Stomach smooth muscle (tissue), 2 donors: Measurements from ENCODE around the gene HTR1B.

Source experiments
- H3K27ac ChIP-seq: one replicate; pipeline ENCODE4 v1.7.0; 2013; ENCODE audit warnings: mild to moderate bottlenecking, low read length, inconsistent platforms
- H3K27me3 ChIP-seq, 2 donors: one replicate each; pipeline ENCODE4 v1.7.0; 2013; ENCODE audit warnings: low read length in 2 of 2; ENCODE audit not compliant: insufficient read depth in 2 of 2, control insufficient read depth in 1 of 2
- H3K36me3 ChIP-seq, 2 donors: one replicate each; pipeline ENCODE4 v1.7.0; 2013; ENCODE audit warnings: low read length in 2 of 2; ENCODE audit not compliant: control insufficient read depth in 2 of 2, insufficient read depth in 2 of 2
- H3K4me1 ChIP-seq: one replicate; pipeline ENCODE4 v1.7.0; 2013; ENCODE audit warnings: low read length; ENCODE audit not compliant: control insufficient read depth, insufficient read depth
- H3K4me3 ChIP-seq, 2 donors: one replicate each; pipeline ENCODE4 v1.7.0; 2013; ENCODE audit warnings: low read length in 2 of 2
- H3K9ac ChIP-seq, 2 donors: one replicate each; pipeline ENCODE4 v1.7.0; 2013; ENCODE audit warnings: low read length in 2 of 2, mild to moderate bottlenecking in 1 of 2
- H3K9me3 ChIP-seq, 2 donors: one replicate each; pipeline ENCODE4 v1.7.0; 2013; ENCODE audit warnings: low read length in 2 of 2; ENCODE audit not compliant: control insufficient read depth in 2 of 2
- donor health status: healthy.
- donor health status: Pancreatic carcinoma.

Gene HTR1B

DNA sequence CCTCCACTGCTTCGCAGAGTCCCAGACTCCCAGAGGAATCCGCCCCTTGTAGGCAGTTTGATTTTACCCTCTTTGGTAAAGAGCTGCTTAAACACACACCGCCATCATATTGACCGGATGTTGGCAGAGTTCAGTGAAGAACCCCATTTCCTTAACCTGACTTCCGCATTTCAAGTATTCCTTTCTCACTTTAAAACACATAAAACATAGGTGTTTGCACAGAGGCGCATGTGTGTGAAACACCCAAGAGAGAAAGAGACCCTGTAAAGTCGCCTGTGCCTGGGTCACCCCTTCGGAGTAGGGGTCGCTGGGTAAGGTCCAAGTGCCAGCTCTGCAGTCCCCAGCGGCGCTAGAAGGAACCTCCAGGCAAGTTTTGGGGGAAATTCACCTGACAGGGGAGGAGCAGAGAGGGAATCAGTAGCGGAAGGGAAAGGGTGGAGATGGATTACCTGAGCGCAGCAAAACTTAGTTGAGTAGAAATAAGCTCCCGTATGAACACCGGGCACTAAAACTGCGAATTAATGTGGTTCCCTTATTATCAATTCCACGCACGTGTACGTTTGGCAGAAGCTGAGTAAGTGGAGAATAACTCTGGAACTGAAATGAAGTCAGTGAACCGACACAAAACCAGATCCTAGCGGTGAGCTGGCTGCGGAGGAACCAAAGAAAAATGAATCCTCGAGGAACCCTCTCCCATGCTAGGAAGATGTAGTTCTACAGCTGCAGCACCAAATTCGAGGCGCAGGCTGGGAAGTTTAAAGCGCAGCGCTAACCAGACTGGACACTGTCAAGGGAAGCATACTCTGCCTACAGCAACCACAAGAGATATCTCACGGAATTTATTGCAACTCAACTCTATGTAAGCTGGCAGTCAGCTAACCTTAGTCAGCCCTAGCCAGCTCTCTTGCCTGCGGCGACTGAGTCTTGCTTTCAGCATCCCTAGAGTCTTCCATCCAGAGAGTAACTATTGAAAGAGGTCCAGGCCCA is 3.5 kb upstream of the HTR1B start:
- H3K9me3 ChIP-seq = no peaks in the 10 kb centered on the region
- H3K4me1 ChIP-seq = peaks cover 33% of the 10 kb centered on the region
- peak overlapping the region; percentile 76 to 77 for H3K4me3 ChIP-seq
- peaks cover 47 to 49% of the 10 kb centered on the region in 2 donors for H3K27me3 ChIP-seq
- no peak overlapping the region for H3K27ac ChIP-seq
- H3K9ac ChIP-seq = peak overlapping the region; percentile 46 to 72
- no peaks in the 10 kb centered on the region for H3K36me3 ChIP-seq

DNA sequence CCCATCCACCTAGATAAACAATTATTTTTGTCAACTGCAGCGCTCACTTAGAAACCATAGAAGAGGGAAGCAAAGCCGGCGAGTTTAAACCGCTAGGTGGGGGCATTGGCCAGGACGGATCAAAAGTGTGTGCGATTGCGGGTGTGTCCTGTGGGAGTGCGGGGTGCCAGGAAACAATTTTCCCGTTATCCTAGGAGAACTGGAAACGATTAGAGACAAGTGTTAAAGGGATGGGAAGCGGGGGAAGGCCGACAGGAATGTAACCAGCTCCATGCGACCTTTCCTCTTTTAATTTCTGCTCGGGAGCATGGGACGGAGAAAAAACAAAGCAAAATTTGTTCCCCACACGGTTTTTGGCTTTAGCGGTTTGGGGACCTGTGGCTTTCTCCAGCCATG is 2.8 kb upstream of the HTR1B start:
- Histone ChIP-seq H3K9me3 (no peaks in the 10 kb centered on the region), H3K27me3 (peaks cover 47 to 53% of the 10 kb centered on the region in 2 donors), H3K27ac (no peak overlapping the region), H3K9ac (peak overlapping the region; percentile 46 to 72), H3K4me1 (peaks cover 33% of the 10 kb centered on the region), H3K4me3 (peak overlapping the region; percentile 76 to 77), H3K36me3 (no peaks in the 10 kb centered on the region)

DNA sequence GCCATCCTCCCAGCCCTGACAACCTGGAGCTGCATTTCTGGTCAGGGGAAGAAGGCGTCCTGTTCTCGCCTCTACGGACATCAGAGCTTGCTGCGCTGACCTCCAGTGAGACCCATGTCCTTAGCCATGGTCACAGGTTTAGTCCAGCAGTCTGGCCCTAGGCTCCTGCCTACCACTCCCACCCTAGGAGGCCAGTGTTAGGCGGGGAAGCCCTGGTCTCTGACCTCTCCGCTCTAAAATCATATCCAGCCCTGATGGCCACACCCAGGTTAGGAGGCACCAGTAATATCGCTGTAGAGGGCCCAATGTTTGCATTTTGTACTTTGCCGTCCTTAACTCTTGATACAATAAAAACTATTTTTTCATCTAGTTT is 1.2 kb upstream of the HTR1B start:
- no peaks in the 10 kb centered on the region for H3K9me3 ChIP-seq
- peak overlapping the region in 1 of 2 donors; percentile 59 for H3K4me3 ChIP-seq
- peaks cover 33% of the 10 kb centered on the region for H3K4me1 ChIP-seq
- no peaks in the 10 kb centered on the region for H3K36me3 ChIP-seq
- no peak overlapping the region for H3K27ac ChIP-seq
- H3K27me3 ChIP-seq = peaks cover 47 to 54% of the 10 kb centered on the region in 2 donors
- no peak overlapping the region for H3K9ac ChIP-seq

DNA sequence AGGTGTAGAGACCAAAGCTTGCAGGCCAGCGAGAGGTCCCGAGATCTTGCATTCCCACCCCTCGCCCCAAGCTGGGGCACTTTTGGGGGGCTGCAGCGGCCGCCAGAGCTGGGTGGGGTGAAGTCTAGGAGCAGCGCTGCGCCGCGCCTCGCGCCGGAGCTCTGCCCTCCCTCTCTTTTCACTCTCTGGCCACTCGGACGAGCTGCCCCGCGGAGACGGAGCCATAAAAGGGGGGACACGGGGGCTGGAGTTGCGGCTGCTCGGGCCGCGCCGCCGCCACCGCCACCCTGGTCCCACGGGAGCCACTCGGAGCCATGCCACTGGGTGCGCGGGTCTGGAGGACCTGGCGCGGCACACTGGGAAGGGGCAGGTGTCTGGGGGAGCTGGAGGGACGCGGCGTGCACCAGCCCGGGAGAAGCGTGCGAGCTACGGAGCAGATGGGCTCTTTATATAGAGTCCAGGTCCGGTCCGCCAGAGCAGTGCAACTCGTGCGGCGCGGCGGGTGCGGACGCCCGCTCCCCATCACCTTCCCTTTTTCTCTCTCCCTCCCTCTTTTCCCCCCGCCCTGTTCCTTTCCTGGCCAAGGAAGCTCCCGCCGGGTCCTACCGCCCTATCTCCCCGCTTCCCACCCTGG is 687 bp upstream of the HTR1B start:
- Histone ChIP-seq H3K4me3 (peak overlapping the region; percentile 19 to 59), H3K4me1 (peaks cover 33% of the 10 kb centered on the region), H3K27me3 (peaks cover 47 to 54% of the 10 kb centered on the region in 2 donors), H3K9ac (no peak overlapping the region), H3K36me3 (no peaks in the 10 kb centered on the region), H3K27ac (no peak overlapping the region), H3K9me3 (no peaks in the 10 kb centered on the region)

DNA sequence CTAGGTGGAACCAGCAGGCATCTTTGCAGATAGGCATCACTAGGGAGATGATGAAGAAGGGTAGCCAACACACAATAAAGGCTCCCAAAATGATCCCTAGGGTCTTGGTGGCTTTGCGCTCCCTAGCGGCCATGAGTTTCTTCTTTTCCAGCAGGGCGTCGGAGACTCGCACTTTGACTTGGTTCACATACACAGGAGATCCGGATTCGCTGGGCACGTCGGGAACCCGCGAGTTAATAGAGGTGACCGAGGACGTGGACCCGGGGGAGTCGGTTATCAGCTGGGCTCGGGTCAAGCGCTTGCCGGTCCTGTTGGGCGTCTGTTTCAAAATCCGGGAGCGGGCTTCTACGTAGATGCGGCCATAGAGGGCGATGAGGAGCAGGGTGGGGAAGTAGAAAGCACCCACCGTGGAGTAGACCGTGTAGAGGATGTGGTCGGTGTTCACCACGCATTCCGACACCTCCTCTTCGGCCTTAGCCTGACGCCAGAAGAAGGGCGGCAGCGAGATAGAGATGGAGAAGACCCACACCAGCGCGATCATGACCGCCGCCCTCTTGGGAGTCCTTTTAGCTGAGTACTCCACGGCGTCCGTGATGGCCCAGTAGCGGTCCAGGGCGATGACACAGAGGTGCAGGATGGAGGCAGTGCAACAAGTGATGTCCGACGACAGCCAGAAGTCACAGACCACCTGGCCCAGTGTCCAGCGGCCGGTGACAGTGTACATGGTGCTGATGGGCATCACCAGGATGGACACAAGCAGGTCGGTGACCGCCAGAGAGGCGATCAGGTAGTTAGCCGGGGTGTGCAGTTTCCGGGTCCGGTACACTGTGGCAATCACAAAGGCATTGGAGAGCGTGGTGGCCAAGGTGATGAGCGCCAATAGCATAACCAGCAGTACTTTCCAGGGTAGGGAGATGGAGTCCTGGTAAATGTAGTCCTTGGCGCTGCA is 658 bp downstream of the HTR1B start:
- no peak overlapping the region for H3K9ac ChIP-seq

DNA sequence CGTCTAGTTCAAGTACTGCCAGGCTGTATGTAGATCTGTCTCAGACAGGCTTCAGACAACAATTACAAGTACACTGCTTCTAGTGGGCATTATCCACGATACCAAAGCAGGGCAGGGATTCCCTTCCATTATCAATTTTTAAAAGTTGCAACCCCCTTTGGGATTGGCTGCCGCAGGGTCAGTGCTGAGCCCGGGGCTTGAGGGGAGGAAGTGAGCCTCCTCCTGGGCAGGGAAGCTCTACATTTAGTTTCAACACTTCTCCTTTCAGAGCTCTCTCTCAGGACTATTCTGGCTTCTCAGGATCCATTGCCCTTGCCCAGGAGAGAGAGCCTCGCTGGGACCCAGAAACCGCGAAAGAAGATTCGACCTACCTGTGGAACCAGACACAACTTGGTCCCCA is 1.5 kb downstream of the HTR1B start:
- peaks cover 47 to 49% of the 10 kb centered on the region in 2 donors for H3K27me3 ChIP-seq

More for the DNA sequence above, 658 bp downstream of the HTR1B start:
- Histone ChIP-seq H3K4me1 (peaks cover 33% of the 10 kb centered on the region), H3K36me3 (no peaks in the 10 kb centered on the region), H3K4me3 (peak overlapping the region in 1 of 2 donors; percentile 59), H3K9me3 (no peaks in the 10 kb centered on the region), H3K27me3 (peaks cover 47 to 54% of the 10 kb centered on the region in 2 donors), H3K27ac (no peak overlapping the region)

DNA sequence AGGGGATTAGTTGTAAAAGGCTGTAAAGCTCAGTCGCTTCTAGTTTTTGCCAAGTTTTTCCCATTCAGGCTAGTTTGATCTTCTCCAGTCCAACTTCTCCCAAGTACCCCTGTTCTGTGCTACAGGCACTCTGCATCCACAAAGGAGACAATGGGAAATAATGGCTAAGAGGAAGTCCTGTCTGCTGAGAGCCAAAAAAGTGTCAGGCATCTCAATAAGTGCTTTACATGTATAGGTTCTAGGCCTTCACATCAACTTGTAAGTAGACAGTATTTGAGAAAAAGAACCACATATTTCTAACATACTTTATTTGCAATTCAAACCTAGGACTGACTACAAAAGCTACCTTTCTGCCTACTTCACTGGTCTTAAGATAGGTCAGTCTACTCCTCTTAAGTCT is 4.9 kb downstream of the HTR1B start:
- Histone ChIP-seq H3K27me3 (peaks cover 15 to 21% of the 10 kb centered on the region in 2 donors), H3K36me3 (no peaks in the 10 kb centered on the region), H3K27ac (no peak overlapping the region), H3K4me3 (no peak overlapping the region), H3K9me3 (no peaks in the 10 kb centered on the region), H3K9ac (no peak overlapping the region), H3K4me1 (peaks cover 12% of the 10 kb centered on the region)

More for the DNA sequence above, 1.5 kb downstream of the HTR1B start:
- no peaks in the 10 kb centered on the region for H3K9me3 ChIP-seq
- H3K27ac ChIP-seq = no peak overlapping the region
- peaks cover 31% of the 10 kb centered on the region for H3K4me1 ChIP-seq
- H3K9ac ChIP-seq = no peak overlapping the region
- H3K4me3 ChIP-seq = no peak overlapping the region
- H3K36me3 ChIP-seq = no peaks in the 10 kb centered on the region

DNA sequence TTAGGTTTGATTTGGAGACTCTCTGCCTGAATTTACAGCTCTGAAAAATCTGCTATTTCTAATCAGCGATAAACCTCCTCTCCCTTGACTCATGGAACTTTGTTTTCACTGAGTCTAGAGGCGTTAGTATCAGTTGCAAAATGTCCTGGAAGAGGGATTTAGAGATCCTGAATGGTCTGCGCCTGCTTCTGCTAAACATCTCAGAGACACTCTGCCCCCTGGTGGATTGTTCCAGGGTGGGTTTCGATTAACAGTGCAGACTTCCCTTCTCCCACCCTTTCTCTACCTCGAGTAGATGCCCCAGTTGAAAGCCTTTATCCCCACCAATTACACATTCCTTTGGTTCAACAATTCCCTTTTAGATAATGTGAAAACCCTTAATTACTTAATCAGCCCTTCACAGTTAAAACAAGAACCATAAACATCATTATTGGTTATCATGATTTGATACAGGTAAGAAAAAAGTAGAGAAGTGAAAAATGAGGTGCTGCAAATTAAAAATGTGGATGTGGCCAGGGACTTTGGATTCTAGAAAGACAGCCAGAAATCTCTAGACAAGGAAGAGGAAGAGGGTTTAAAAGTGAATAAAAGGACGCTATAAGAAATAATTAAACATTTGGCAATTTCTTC is 5.5 kb downstream of the HTR1B start:
- H3K4me3 ChIP-seq = no peak overlapping the region
- H3K36me3 ChIP-seq = no peaks in the 10 kb centered on the region
- H3K9ac ChIP-seq = no peak overlapping the region
- H3K4me1 ChIP-seq = peaks cover 6% of the 10 kb centered on the region
- H3K27ac ChIP-seq = no peak overlapping the region
- H3K9me3 ChIP-seq = no peaks in the 10 kb centered on the region
- peaks cover 9 to 16% of the 10 kb centered on the region in 2 donors for H3K27me3 ChIP-seq

DNA sequence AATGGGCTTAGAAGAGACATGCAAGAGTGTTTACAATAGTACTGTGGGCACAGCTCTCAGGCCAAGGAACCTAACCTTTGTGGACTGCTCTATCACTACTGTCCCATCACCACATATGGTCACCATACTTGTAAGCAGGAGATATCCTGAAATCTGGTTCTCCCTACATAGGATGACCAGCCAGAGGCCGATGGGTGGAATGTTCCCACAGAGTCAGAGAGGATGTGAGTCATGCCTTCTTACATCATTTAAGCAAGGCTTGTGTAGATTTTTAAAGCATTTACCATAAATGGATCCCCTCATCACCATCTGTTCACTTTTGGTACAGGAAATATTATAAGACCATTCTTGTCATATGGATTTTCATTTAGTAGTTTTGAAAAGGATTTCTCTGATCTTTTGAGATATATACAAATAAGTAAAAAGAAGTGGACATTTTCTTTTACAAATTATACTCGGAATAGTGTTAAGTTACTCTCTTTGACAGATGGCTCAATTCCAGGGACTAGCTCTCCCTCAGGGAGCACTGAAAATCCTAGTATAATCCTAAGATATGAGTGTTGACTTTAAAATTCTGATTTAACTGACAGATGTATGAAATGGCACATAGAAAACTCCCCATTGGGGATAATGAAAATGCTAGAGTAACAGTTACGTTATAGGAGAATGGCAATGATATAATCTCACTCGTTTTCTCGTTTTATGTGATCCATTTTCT is 6.6 kb downstream of the HTR1B start:
- Histone ChIP-seq H3K27ac (no peak overlapping the region), H3K4me3 (no peak overlapping the region), H3K9ac (no peak overlapping the region), H3K9me3 (no peaks in the 10 kb centered on the region), H3K4me1 (no peaks in the 10 kb centered on the region), H3K27me3 (peaks cover 0 to 4% of the 10 kb centered on the region in 2 donors), H3K36me3 (no peaks in the 10 kb centered on the region)
